Measurements from ENCODE around the gene PER1.

- TF ChIP-seq EZH2 (IDR thresholded peaks at IDR 0.05; ENCODE audit: low read depth, low read length, severe bottlenecking) (no peak), JUN (IDR thresholded peaks at IDR 0.05; ENCODE audit: low read depth, low read length) (no peak)
- TF ChIP-seq, protein P1, sequence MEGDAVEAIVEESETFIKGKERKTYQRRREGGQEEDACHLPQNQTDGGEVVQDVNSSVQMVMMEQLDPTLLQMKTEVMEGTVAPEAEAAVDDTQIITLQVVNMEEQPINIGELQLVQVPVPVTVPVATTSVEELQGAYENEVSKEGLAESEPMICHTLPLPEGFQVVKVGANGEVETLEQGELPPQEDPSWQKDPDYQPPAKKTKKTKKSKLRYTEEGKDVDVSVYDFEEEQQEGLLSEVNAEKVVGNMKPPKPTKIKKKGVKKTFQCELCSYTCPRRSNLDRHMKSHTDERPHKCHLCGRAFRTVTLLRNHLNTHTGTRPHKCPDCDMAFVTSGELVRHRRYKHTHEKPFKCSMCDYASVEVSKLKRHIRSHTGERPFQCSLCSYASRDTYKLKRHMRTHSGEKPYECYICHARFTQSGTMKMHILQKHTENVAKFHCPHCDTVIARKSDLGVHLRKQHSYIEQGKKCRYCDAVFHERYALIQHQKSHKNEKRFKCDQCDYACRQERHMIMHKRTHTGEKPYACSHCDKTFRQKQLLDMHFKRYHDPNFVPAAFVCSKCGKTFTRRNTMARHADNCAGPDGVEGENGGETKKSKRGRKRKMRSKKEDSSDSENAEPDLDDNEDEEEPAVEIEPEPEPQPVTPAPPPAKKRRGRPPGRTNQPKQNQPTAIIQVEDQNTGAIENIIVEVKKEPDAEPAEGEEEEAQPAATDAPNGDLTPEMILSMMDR (IDR thresholded peaks at IDR 0.05; ENCODE audit: control extremely low read depth in 1 of 3, insufficient read depth in 1 of 3, low read depth in 1 of 3, low read length in 3 of 3), result no peak
Observed at GRCh38 chr17:8104911-8105310, 47.3 kb downstream of the PER1 start.

All from H1 (cell line).